Parathyroid adenoma (tissue), 2 donors: Measurements from ENCODE around the gene GABRG1.

Source experiments
- H2AFZ ChIP-seq: fragments of 300-600 bp; sonication (generic); one replicate; pipeline ENCODE4 v1.7.0; 2017; ENCODE audit warnings: antibody characterized with exemption, mild to moderate bottlenecking
- H3K27ac ChIP-seq: fragments of 300-600 bp; sonication (generic); one replicate; pipeline ENCODE4 v1.7.0; 2017
- H3K27me3 ChIP-seq: fragments of 300-600 bp; sonication (generic); one replicate; pipeline ENCODE4 v1.7.0; 2017; ENCODE audit warnings: low read length; ENCODE audit not compliant: control insufficient read depth, insufficient read depth
- H3K36me3 ChIP-seq: fragments of 300-600 bp; sonication (generic); one replicate; pipeline ENCODE4 v1.7.0; 2017; ENCODE audit warnings: low read length; ENCODE audit not compliant: control insufficient read depth, insufficient read depth
- H3K4me1 ChIP-seq: fragments of 300-600 bp; sonication (generic); one replicate; pipeline ENCODE4 v1.7.0; 2017; ENCODE audit warnings: control low read depth
- H3K4me2 ChIP-seq: fragments of 300-600 bp; sonication (generic); one replicate; pipeline ENCODE4 v1.7.0; 2017; ENCODE audit warnings: low read length
- H3K4me3 ChIP-seq: fragments of 300-600 bp; sonication (generic); one replicate; pipeline ENCODE4 v1.7.0; 2017; ENCODE audit warnings: low read depth, low read length
- H3K79me2 ChIP-seq: fragments of 300-600 bp; sonication (generic); one replicate; pipeline ENCODE4 v1.7.0; 2017; ENCODE audit warnings: control low read depth
- H3K9ac ChIP-seq: fragments of 300-600 bp; sonication (generic); one replicate; pipeline ENCODE4 v1.7.0; 2017; ENCODE audit warnings: mild to moderate bottlenecking
- H3K9me3 ChIP-seq: fragments of 300-600 bp; sonication (generic); one replicate; pipeline ENCODE4 v1.7.0; 2017; ENCODE audit warnings: low read length; ENCODE audit not compliant: control insufficient read depth
- TF ChIP-seq, protein P1 (sequence below): fragments of 300-600 bp; sonication (generic); IDR thresholded peaks from one replicate; pipeline ENCODE4 v1.7.0; 2017; ENCODE audit warnings: antibody characterized with exemption, mild to moderate bottlenecking
- donor health status: primary hyperparathyroidism.

GABRG1 gene

DNA sequence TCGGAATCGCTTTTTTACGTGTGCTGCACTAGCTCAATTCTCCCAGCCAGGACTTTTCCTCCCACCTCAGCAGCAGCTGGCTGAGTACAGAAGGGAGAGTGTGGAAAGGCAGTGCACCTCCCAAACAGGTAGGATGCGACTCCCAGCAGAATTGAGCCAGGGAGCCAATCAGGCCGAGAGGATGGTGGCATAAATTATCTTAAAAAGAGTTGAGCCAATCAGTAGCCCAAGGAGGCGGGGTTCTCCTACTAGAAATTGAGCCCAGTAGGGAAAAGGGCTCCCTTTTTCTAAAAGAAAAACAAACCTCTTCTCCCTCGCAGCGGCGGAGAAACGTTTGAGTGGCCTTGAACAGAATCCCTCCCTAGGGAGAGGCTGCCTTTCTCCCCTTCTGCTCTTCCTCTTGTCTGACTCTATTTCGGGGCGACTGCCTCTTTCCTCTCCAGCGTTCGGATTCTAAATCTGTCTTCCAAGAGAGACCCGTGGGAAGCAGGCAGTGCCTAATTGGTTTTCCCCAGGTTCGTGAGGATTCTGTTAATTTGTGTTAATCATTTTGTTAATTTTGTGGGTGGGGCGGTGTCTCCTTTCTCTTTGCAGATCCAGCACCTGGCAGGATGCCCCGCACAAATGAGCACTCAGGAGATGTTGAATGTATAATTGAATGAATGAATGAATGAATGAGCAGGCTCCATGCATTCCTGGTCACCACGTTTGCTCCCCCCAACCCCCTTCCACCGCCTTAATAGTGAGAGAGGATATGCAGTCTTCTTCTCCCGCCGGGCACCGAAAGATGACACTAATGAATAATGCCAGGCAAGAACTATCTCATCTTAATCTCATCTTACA is at the start of gene GABRG1:
Gene GABRG1 (minus strand): TSS at position 142 of the 843 bp plus-strand sequence. CDS start 141 bp downstream, at position 1.
- TF ChIP-seq, protein P1, sequence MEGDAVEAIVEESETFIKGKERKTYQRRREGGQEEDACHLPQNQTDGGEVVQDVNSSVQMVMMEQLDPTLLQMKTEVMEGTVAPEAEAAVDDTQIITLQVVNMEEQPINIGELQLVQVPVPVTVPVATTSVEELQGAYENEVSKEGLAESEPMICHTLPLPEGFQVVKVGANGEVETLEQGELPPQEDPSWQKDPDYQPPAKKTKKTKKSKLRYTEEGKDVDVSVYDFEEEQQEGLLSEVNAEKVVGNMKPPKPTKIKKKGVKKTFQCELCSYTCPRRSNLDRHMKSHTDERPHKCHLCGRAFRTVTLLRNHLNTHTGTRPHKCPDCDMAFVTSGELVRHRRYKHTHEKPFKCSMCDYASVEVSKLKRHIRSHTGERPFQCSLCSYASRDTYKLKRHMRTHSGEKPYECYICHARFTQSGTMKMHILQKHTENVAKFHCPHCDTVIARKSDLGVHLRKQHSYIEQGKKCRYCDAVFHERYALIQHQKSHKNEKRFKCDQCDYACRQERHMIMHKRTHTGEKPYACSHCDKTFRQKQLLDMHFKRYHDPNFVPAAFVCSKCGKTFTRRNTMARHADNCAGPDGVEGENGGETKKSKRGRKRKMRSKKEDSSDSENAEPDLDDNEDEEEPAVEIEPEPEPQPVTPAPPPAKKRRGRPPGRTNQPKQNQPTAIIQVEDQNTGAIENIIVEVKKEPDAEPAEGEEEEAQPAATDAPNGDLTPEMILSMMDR: no peak
- Histone ChIP-seq H3K4me2 (peak within 1 kb of the TSS; percentile 18), H3K27ac (no peak within 1 kb of the TSS), H3K9ac (no peak within 1 kb of the TSS), H3K36me3 (no peaks in the 10 kb centered on the region), H3K4me1 (no peaks in the 10 kb centered on the region), H3K27me3 (no peaks in the 10 kb centered on the region), H2AFZ (no peak within 1 kb of the TSS), H3K79me2 (no peaks in the 10 kb centered on the region), H3K4me3 (no peak within 1 kb of the TSS), H3K9me3 (no peaks in the 10 kb centered on the region)

DNA sequence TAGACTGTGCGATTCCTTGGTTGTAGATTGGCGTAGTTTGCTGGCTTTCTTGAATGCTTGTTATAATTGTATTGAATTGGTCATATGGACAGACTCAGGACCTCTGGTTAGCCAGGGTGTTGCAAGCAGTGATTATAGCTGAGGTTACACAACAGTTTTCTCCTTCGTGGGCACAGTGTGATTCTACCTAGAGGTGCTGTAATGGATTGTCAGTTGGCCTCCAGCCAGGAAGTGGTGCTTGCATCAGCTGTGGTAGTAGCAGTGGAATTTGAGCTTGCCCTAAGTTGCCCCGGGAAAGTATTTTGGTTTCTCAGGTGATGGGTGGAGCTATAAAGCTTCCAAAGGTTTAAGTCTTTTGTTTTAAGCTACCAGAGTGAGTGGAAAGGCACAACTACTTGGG is 23.1 kb upstream of the GABRG1 start:
- Histone ChIP-seq H3K9me3 (no peaks in the 10 kb centered on the region), H3K36me3 (no peaks in the 10 kb centered on the region), H3K79me2 (no peaks in the 10 kb centered on the region), H3K9ac (no peak overlapping the region), H3K27ac (no peak overlapping the region), H3K27me3 (no peaks in the 10 kb centered on the region), H3K4me3 (no peak overlapping the region), H3K4me2 (no peak overlapping the region), H2AFZ (no peak overlapping the region), H3K4me1 (no peaks in the 10 kb centered on the region)
- TF ChIP-seq, protein P1: no peak

DNA sequence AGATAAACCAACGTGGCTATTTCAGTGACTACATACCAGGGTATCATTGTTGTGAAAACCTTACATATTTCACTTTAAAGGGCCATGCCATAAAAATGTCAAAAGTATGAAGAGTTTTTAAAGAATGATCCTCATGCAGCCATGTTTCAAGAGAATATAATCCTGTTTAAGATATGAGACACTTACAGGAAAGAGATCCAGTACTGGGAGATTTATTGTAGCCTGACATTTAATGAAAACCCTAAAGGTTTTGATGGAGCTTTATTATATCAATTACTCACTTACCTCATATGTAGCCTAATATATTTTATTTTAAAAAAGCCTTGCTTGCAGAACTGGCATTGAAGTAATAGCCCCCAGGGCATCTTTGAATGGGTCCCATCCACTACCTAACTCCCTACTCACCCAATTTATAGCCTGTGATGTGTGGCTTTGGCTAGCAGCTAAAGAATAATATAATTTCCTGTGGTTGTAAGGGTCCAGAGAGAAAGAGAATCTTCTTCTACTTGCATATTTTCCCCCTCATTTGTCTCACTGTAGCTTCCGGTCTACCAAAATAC is 7.7 kb upstream of the GABRG1 start:
- TF ChIP-seq, protein P1: no peak
- Histone ChIP-seq H2AFZ (no peak overlapping the region), H3K79me2 (no peaks in the 10 kb centered on the region), H3K36me3 (no peaks in the 10 kb centered on the region), H3K9me3 (no peaks in the 10 kb centered on the region), H3K27me3 (no peaks in the 10 kb centered on the region), H3K27ac (no peak overlapping the region), H3K4me2 (no peak overlapping the region), H3K9ac (no peak overlapping the region), H3K4me1 (no peaks in the 10 kb centered on the region), H3K4me3 (no peak overlapping the region)

DNA sequence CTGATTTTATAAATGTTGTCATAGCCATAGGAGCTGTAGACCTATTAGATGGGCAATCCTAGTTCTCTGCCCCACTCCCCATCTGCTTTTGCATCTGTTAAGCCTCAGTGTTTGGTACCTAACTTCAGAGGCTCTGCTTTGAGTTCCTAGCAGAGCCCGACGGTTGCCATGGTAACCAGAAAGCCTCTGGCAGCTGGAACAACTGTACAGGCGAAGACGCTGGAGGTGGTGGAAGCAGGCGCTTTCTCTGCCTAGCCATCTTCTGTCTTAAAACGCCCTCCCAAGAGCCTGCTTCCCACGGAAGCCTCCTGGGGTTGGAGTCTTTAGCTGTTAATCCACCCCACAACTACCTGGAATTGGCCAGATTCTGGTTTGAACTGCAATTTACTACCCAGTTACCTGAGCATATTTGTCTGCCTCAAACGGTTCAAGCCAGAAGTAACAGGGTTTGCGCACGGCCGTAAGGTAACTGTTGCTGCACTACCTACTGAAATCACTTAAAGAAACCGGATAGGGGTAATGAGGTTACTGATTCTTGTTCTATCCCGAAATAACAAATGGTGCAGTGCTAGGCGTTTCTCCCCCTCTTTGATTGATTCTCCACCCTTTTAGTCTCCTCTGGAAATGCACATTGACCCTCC is 1.0 kb upstream of the GABRG1 start:
- Histone ChIP-seq H2AFZ (no peak overlapping the region), H3K9me3 (no peaks in the 10 kb centered on the region), H3K27ac (no peak overlapping the region), H3K9ac (no peak overlapping the region), H3K27me3 (no peaks in the 10 kb centered on the region), H3K4me1 (no peaks in the 10 kb centered on the region), H3K79me2 (no peaks in the 10 kb centered on the region), H3K4me3 (no peak overlapping the region), H3K4me2 (no peak overlapping the region), H3K36me3 (no peaks in the 10 kb centered on the region)
- TF ChIP-seq, protein P1: no peak
